OCI-LY7 (cell line): Measurements from ENCODE around the gene CD81. TPM values are rescaled to one million over a fixed set of nuclear protein-coding genes. Genes with fewer than 3 reads are reported as not detected.

Source experiments
- BruUV-seq: library from RNA; stranded (reverse); fragments of 400-500 nt; replicated peaks from 2 replicates; lab custom pipeline; 2021; lab: Mats Ljungman, UMichigan
- CTCF ChIA-PET: fragments of 300-600 bp; sonication (Branson Sonifier 250); formaldehyde crosslinking; loops from one replicate; lab custom pipeline; 2022; ENCODE audit warnings: antibody characterized with exemption; ENCODE audit not compliant: unreplicated experiment; lab: Charles Lee
- POLR2A ChIA-PET: fragments of 300-600 bp; sonication (Branson Sonifier 250); formaldehyde crosslinking; loops from one replicate; lab custom pipeline; 2022; ENCODE audit warnings: antibody characterized with exemption; lab: Charles Lee
- DNase-seq: peaks from one replicate; pipeline ENCODE4 v3.0.0-alpha.2; 2015; ENCODE audit warnings: low spot score
- H2AFZ ChIP-seq: fragments of 200-600 bp; sonication (generic), shearing (Covaris generic); 2 replicates; pipeline ENCODE4 v1.6.1; 2014; ENCODE audit warnings: mild to moderate bottlenecking, antibody characterized with exemption, low read length, moderate library complexity
- H3K27ac ChIP-seq: fragments of 200-600 bp; sonication (generic); 2 replicates; pipeline ENCODE4 v1.5.1; 2014; ENCODE audit warnings: mixed run types, low read depth, mild to moderate bottlenecking, moderate library complexity, low read length, inconsistent platforms; ENCODE audit not compliant: poor library complexity, severe bottlenecking
- H3K36me3 ChIP-seq: fragments of 200-600 bp; sonication (generic); 2 replicates; pipeline ENCODE4 v1.6.1; 2014; ENCODE audit warnings: mild to moderate bottlenecking, antibody characterized with exemption, low read length, moderate library complexity, mixed read lengths; ENCODE audit not compliant: insufficient read depth
- H3K4me1 ChIP-seq: fragments of 200-600 bp; sonication (generic); 2 replicates; pipeline ENCODE4 v1.5.1; 2014; ENCODE audit warnings: mild to moderate bottlenecking, low read length; ENCODE audit not compliant: insufficient read depth, poor library complexity, severe bottlenecking
- H3K4me2 ChIP-seq: fragments of 200-600 bp; sonication (generic); 2 replicates; pipeline ENCODE4 v1.6.1; 2014; ENCODE audit warnings: mild to moderate bottlenecking, low read length
- H3K4me3 ChIP-seq: fragments of 200-600 bp; sonication (generic); 2 replicates; pipeline ENCODE4 v1.5.1; 2014; ENCODE audit warnings: mild to moderate bottlenecking, low read depth, low read length; ENCODE audit not compliant: poor library complexity, severe bottlenecking
- H3K79me2 ChIP-seq: fragments of 200-600 bp; sonication (generic); 2 replicates; pipeline ENCODE4 v1.6.1; 2016; ENCODE audit warnings: low read depth, mild to moderate bottlenecking, low read length, moderate library complexity, mixed read lengths; ENCODE audit not compliant: insufficient read depth
- H3K9me2 ChIP-seq: fragments of 200-600 bp; sonication (generic); 2 replicates; pipeline ENCODE4 v1.6.1; 2016; ENCODE audit warnings: mild to moderate bottlenecking, low read length, mixed read lengths; ENCODE audit not compliant: insufficient read depth
- H3K9me3 ChIP-seq: fragments of 200-600 bp; sonication (generic); 2 replicates; pipeline ENCODE4 v1.6.1; 2014; ENCODE audit warnings: mild to moderate bottlenecking, mixed run types, low read length, mixed read lengths
- H4K20me1 ChIP-seq: fragments of 200-600 bp; sonication (generic); 2 replicates; pipeline ENCODE4 v1.6.1; 2014; ENCODE audit warnings: mild to moderate bottlenecking, antibody characterized with exemption, low read length, moderate library complexity, mixed read lengths; ENCODE audit not compliant: insufficient read depth
- CTCF ChIP-seq: fragments of 200-600 bp; sonication (generic); conservative IDR thresholded peaks from 2 replicates; pipeline ENCODE4 v1.5.1; 2014; ENCODE audit warnings: mild to moderate bottlenecking, antibody characterized with exemption, low read length, moderate library complexity, mixed read lengths
- EZH2phosphoT487 ChIP-seq: fragments of 200-600 bp; sonication (generic); IDR thresholded peaks from 2 replicates; pipeline ENCODE4 v1.6.1; 2018; ENCODE audit warnings: low read depth, borderline replicate concordance, mild to moderate bottlenecking, mixed run types, antibody characterized with exemption, low read length, moderate library complexity, mixed read lengths
- intact Hi-C: fragments of 100-400 bp; cut with micrococcal nuclease; formaldehyde crosslinking; loops from one replicate; pipeline ENCODE4 v1.10.0; 2022; ENCODE audit not compliant: unreplicated experiment
- total RNA-seq, 2 experiments: library from RNA; depleted of rRNA in 1 of 2; stranded (reverse); fragments of >200 nt in 1 of 2; shearing (Covaris generic) in 1 of 2; gene quantifications; 2 replicates each; pipeline ENCODE4 v1.2.3, GENCODE V29; 2014 to 2022

CD81 gene
- total RNA-seq, 2 experiments from 2014 or later, result 290 to 343 TPM

GRCh38 chr11:2421226-2421994 lies 44.3 kb downstream of the CD81 start:
- ChIA-PET CTCF (interaction anchor here (0.6 to 4.7 kb wide), 5 partner anchors 59 to 846 kb away, joined by 3 to 44 read pairs (median 5); a partner anchor contains a TSS), POLR2A (no interaction called here)

GRCh38 chr11:2421996-2422395 lies 44.9 kb downstream of the CD81 start:
- H3K4me2 ChIP-seq, result no peak overlapping the region
- ChIA-PET POLR2A (no interaction called here), CTCF (interaction anchor here (0.6 kb wide), 1 partner anchor 847 kb away, joined by 4 read pairs; no protein-coding TSS in a partner anchor)
- DNase-seq, result no peak
- H3K4me3 ChIP-seq, result no peak overlapping the region
- no TSS peak for BruUV-seq
- H3K9me2 ChIP-seq, result no peaks in the 10 kb centered on the region
- TF ChIP-seq EZH2phosphoT487, result no peak
- no peaks in the 10 kb centered on the region for H4K20me1 ChIP-seq
- H2AFZ ChIP-seq, result no peak overlapping the region
- no peaks in the 10 kb centered on the region for H3K79me2 ChIP-seq
- no peaks in the 10 kb centered on the region for H3K9me3 ChIP-seq
- intact Hi-C loops, result no loop called here
- H3K27ac ChIP-seq, result no peak overlapping the region
- H3K36me3 ChIP-seq, result no peaks in the 10 kb centered on the region
- no peaks in the 10 kb centered on the region for H3K4me1 ChIP-seq

More at GRCh38 chr11:2421226-2421994, 44.3 kb downstream of the CD81 start:
- no peak for DNase-seq
- no peaks in the 10 kb centered on the region for H3K9me3 ChIP-seq
- no peaks in the 10 kb centered on the region for H4K20me1 ChIP-seq
- no TSS peak for BruUV-seq
- H3K9me2 ChIP-seq, result no peaks in the 10 kb centered on the region
- no peak for TF ChIP-seq CTCF
- TF ChIP-seq EZH2phosphoT487, result no peak
- H3K79me2 ChIP-seq, result no peaks in the 10 kb centered on the region
- H3K27ac ChIP-seq, result no peak overlapping the region
- no peaks in the 10 kb centered on the region for H3K4me1 ChIP-seq
- no peaks in the 10 kb centered on the region for H3K36me3 ChIP-seq
- intact Hi-C loops, result no loop called here
- H3K4me3 ChIP-seq, result no peak overlapping the region
- H3K4me2 ChIP-seq, result no peak overlapping the region
- H2AFZ ChIP-seq, result no peak overlapping the region

GRCh38 chr11:2422461-2423156 lies 45.5 kb downstream of the CD81 start:
- no TSS peak for BruUV-seq

More at GRCh38 chr11:2422461-2423156, 45.5 kb downstream of the CD81 start:
- no peak overlapping the region for H3K27ac ChIP-seq
- intact Hi-C loops, result no loop called here
- TF ChIP-seq EZH2phosphoT487 (no peak), CTCF (no peak)
- H3K36me3 ChIP-seq, result no peaks in the 10 kb centered on the region
- ChIA-PET CTCF (interaction anchor here (0.6 kb wide), 1 partner anchor 225 kb away, joined by 3 read pairs; no protein-coding TSS in a partner anchor), POLR2A (interaction anchor here (1.0 kb wide), 1 partner anchor 120 kb away, joined by 3 read pairs; no protein-coding TSS in a partner anchor)
- H3K4me2 ChIP-seq, result no peak overlapping the region
- H3K9me3 ChIP-seq, result no peaks in the 10 kb centered on the region
- no peak for DNase-seq
- H4K20me1 ChIP-seq, result no peaks in the 10 kb centered on the region
- no peaks in the 10 kb centered on the region for H3K79me2 ChIP-seq
- H3K4me1 ChIP-seq, result no peaks in the 10 kb centered on the region
- no peak overlapping the region for H2AFZ ChIP-seq
- H3K9me2 ChIP-seq, result no peaks in the 10 kb centered on the region
- no peak overlapping the region for H3K4me3 ChIP-seq
